Astrocyte (in vitro differentiated cells and primary cell): ENCODE measurements around the gene BPIFB3. TPM values are rescaled to one million over a fixed set of nuclear protein-coding genes. Genes with fewer than 3 reads are reported as not detected.

ENCODE experiments used
- DNase-seq: peaks from one replicate; pipeline ENCODE4 v3.0.0-alpha.2; 2010; ENCODE audit warnings: low read depth
- FAIRE-seq: peaks from 2 replicates; lab custom pipeline; 2011; peaks lifted over from hg19 to GRCh38; lab: Jason Lieb, UNC
- H2AFZ ChIP-seq: 2 replicates; pipeline ENCODE4 v1.6.0; 2012; ENCODE audit warnings: low read depth, low read length, inconsistent platforms
- H3K27ac ChIP-seq: 2 replicates; pipeline ENCODE4 v1.5.1; 2011; ENCODE audit warnings: low read depth, low read length, inconsistent platforms
- H3K27me3 ChIP-seq: 2 replicates; pipeline ENCODE4 v1.6.0; 2011; ENCODE audit warnings: low read length, inconsistent platforms; ENCODE audit not compliant: insufficient read depth
- H3K36me3 ChIP-seq: 2 replicates; pipeline ENCODE4 v1.5.1; 2011; ENCODE audit warnings: low read length, inconsistent platforms; ENCODE audit not compliant: insufficient read depth
- H3K4me1 ChIP-seq: 2 replicates; pipeline ENCODE4 v1.5.1; 2011; ENCODE audit warnings: low read length, inconsistent platforms; ENCODE audit not compliant: insufficient read depth
- H3K4me2 ChIP-seq: 2 replicates; pipeline ENCODE4 v1.6.0; 2012; ENCODE audit warnings: low read length, inconsistent platforms
- H3K4me3 ChIP-seq: 2 replicates; pipeline ENCODE4 v1.5.1; 2011; ENCODE audit warnings: low read depth, mild to moderate bottlenecking, low read length, inconsistent platforms; ENCODE audit not compliant: insufficient read depth
- H3K79me2 ChIP-seq: 2 replicates; pipeline ENCODE4 v1.6.0; 2012; ENCODE audit warnings: mild to moderate bottlenecking, low read length, inconsistent platforms; ENCODE audit not compliant: insufficient read depth
- H3K9ac ChIP-seq: 2 replicates; pipeline ENCODE4 v1.6.0; 2012; ENCODE audit warnings: mild to moderate bottlenecking, low read length, inconsistent platforms
- H3K9me3 ChIP-seq: 2 replicates; pipeline ENCODE4 v1.5.1; 2012; ENCODE audit warnings: low read depth, mild to moderate bottlenecking, low read length, inconsistent platforms; ENCODE audit not compliant: insufficient read depth
- H4K20me1 ChIP-seq: 2 replicates; pipeline ENCODE4 v1.6.0; 2012; ENCODE audit warnings: low read length, inconsistent platforms; ENCODE audit not compliant: insufficient read depth
- H3K27ac Mint-ChIP-seq: one replicate; pipeline ENCODE4 v1.8.0; 2021; ENCODE audit warnings: mild to moderate bottlenecking, mixed read lengths; ENCODE audit not compliant: unreplicated experiment
- H3K27me3 Mint-ChIP-seq: one replicate; pipeline ENCODE4 v1.8.0; 2021; ENCODE audit warnings: low read depth, mixed read lengths; ENCODE audit not compliant: unreplicated experiment
- H3K36me3 Mint-ChIP-seq: one replicate; pipeline ENCODE4 v1.8.0; 2021; ENCODE audit warnings: low read depth, mixed read lengths; ENCODE audit not compliant: unreplicated experiment
- H3K4me1 Mint-ChIP-seq: one replicate; pipeline ENCODE4 v1.8.0; 2021; ENCODE audit warnings: low read depth, mixed read lengths; ENCODE audit not compliant: unreplicated experiment
- H3K4me3 Mint-ChIP-seq: one replicate; pipeline ENCODE4 v1.8.0; 2021; ENCODE audit warnings: mild to moderate bottlenecking, moderate library complexity, mixed read lengths; ENCODE audit not compliant: unreplicated experiment
- H3K9me3 Mint-ChIP-seq: one replicate; pipeline ENCODE4 v1.8.0; 2021; ENCODE audit warnings: mild to moderate bottlenecking, mixed read lengths; ENCODE audit not compliant: unreplicated experiment
- CTCF ChIP-seq: IDR thresholded peaks from 2 replicates; pipeline ENCODE4 v1.5.1; 2011; ENCODE audit warnings: low read depth, mild to moderate bottlenecking, inconsistent platforms, low read length, moderate library complexity; ENCODE audit not compliant: insufficient read depth
- EZH2 ChIP-seq: IDR thresholded peaks from 2 replicates; pipeline ENCODE4 v1.6.1; 2012; ENCODE audit warnings: mild to moderate bottlenecking, low read length, inconsistent platforms; ENCODE audit not compliant: insufficient read depth
- total RNA-seq: library from RNA; stranded (reverse); gene quantifications from 2 replicates; pipeline ENCODE4 v1.2.1, GENCODE V29; 2021

BPIFB3 gene
- total RNA-seq, 1 donor from 2014 or later: not detected

GRCh38 chr20:33093074-33093473, 39.4 kb downstream of the BPIFB3 start:
- FAIRE-seq: no peak

DNA sequence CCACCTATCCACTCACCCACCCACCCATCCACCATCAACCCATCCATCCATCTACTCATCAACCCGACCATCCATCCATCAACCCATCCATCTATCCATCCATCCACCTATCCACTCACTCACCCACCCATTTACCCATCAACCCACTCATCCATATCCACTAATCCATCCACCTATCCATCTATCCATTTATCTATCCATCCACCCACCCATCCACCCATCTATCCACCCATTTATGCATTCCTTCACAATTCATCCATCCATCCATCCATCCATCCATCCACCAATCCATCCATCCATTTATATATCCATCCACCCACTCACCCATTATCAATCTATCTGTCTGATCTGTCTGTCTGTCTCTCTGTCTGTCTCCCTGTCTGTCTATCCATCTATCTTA, 39.9 kb downstream of the BPIFB3 start:
- Mint-ChIP-seq H3K36me3 (no peaks in the 10 kb centered on the region), H3K27me3 (peaks cover 32% of the 10 kb centered on the region), H3K4me1 (no peaks in the 10 kb centered on the region), H3K9me3 (peaks cover 2% of the 10 kb centered on the region), H3K4me3 (no peak overlapping the region), H3K27ac (no peak overlapping the region)
- no peak overlapping the region for H3K27ac ChIP-seq
- H3K27me3 ChIP-seq: no peaks in the 10 kb centered on the region
- H3K9ac ChIP-seq: no peak overlapping the region
- H3K4me2 ChIP-seq: no peak overlapping the region
- H3K4me1 ChIP-seq: no peaks in the 10 kb centered on the region
- FAIRE-seq (no peak), DNase-seq (no peak)
- H3K36me3 ChIP-seq: no peaks in the 10 kb centered on the region
- no peak overlapping the region for H3K4me3 ChIP-seq
- no peak for TF ChIP-seq EZH2
- no peak for TF ChIP-seq CTCF
- no peaks in the 10 kb centered on the region for H3K9me3 ChIP-seq
- no peaks in the 10 kb centered on the region for H4K20me1 ChIP-seq
- H3K79me2 ChIP-seq: no peaks in the 10 kb centered on the region
- no peak overlapping the region for H2AFZ ChIP-seq

More at GRCh38 chr20:33093074-33093473, 39.4 kb downstream of the BPIFB3 start:
- Histone ChIP-seq H3K4me1 (no peaks in the 10 kb centered on the region), H4K20me1 (no peaks in the 10 kb centered on the region), H3K9ac (no peak overlapping the region), H3K27ac (no peak overlapping the region), H3K4me2 (no peak overlapping the region), H3K79me2 (no peaks in the 10 kb centered on the region), H3K27me3 (no peaks in the 10 kb centered on the region), H3K9me3 (no peaks in the 10 kb centered on the region), H3K36me3 (no peaks in the 10 kb centered on the region), H3K4me3 (no peak overlapping the region), H2AFZ (no peak overlapping the region)
- H3K36me3 Mint-ChIP-seq: no peaks in the 10 kb centered on the region
- no peaks in the 10 kb centered on the region for H3K4me1 Mint-ChIP-seq
- H3K4me3 Mint-ChIP-seq: no peak overlapping the region
- DNase-seq: no peak
- no peak overlapping the region for H3K27ac Mint-ChIP-seq
- H3K27me3 Mint-ChIP-seq: peaks cover 36% of the 10 kb centered on the region
- peaks cover 2% of the 10 kb centered on the region for H3K9me3 Mint-ChIP-seq
- no peak for TF ChIP-seq EZH2
- TF ChIP-seq CTCF: no peak

DNA sequence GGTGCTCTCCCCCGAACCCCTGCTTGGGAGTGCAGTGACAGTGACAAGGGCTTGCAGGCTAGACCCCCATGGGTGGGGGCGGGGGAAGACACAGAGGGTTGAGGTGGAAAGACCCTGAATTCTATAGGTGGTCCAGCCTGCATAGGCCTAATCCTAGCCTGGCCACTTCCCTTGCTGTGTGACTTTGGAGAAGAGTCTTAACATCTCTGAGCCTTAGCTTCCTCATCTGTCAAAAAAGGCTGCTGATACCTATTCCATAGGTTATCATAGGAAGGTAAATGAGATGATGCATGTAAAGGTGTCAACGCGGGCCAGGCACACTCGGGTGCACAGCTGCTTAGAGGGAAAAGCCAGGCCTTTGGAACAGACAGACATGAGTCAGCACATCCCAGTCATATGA, 41.5 kb downstream of the BPIFB3 start:
- no peak overlapping the region for H3K27ac Mint-ChIP-seq
- H3K27me3 ChIP-seq: peaks cover 2% of the 10 kb centered on the region
- no peak overlapping the region for H3K9ac ChIP-seq
- peaks cover 35% of the 10 kb centered on the region for H3K27me3 Mint-ChIP-seq
- no peak for TF ChIP-seq CTCF
- no peak for TF ChIP-seq EZH2
- H3K4me2 ChIP-seq: no peak overlapping the region
- H3K27ac ChIP-seq: no peak overlapping the region
- DNase-seq: no peak
- peaks cover 2% of the 10 kb centered on the region for H3K9me3 Mint-ChIP-seq
- H2AFZ ChIP-seq: no peak overlapping the region
- no peak overlapping the region for H3K4me3 ChIP-seq
- no peaks in the 10 kb centered on the region for H4K20me1 ChIP-seq
- no peaks in the 10 kb centered on the region for H3K4me1 Mint-ChIP-seq
- no peaks in the 10 kb centered on the region for H3K36me3 Mint-ChIP-seq
- no peak for FAIRE-seq
- H3K4me3 Mint-ChIP-seq: no peak overlapping the region
- H3K9me3 ChIP-seq: no peaks in the 10 kb centered on the region
- H3K36me3 ChIP-seq: no peaks in the 10 kb centered on the region
- H3K4me1 ChIP-seq: no peaks in the 10 kb centered on the region
- no peaks in the 10 kb centered on the region for H3K79me2 ChIP-seq
